HepG2 (cell line): ENCODE data around the gene ZNF8. TPM values are rescaled to one million over a fixed set of nuclear protein-coding genes. Genes with fewer than 3 reads are reported as not detected.
A peak's percentile ranks its signal among the peaks of the same experiment; 100 is the strongest.

Source experiments
- CERS6 ChIP-seq: sonication (generic); formaldehyde crosslinking; IDR thresholded peaks from 2 replicates; pipeline ENCODE4 v1.5.0; 2020; ENCODE audit warnings: missing genetic modification reagents
- HCFC1 ChIP-seq: fragments of 150-350 bp; IDR thresholded peaks from 2 replicates; pipeline ENCODE4 v1.6.1; 2014; ENCODE audit warnings: low read depth, low read length
- PAX8 ChIP-seq: sonication (generic); formaldehyde crosslinking; IDR thresholded peaks from 2 replicates; pipeline ENCODE4 v1.8.0; 2022; ENCODE audit warnings: mild to moderate bottlenecking, missing genetic modification reagents, borderline replicate concordance
- RBM22 ChIP-seq: fragments of 200-400 bp; formaldehyde crosslinking; optimal IDR thresholded peaks from 2 replicates; pipeline ENCODE3; 2017; ENCODE audit warnings: mild to moderate bottlenecking, low read length, moderate library complexity
- RCOR2 ChIP-seq: IDR thresholded peaks from 2 replicates; pipeline ENCODE4 v1.6.1; 2016; ENCODE audit warnings: missing biosample characterization, missing genetic modification reagents
- SRSF4 ChIP-seq: fragments of 200-400 bp; formaldehyde crosslinking; IDR thresholded peaks from one replicate; pipeline ENCODE4 v1.6.1; 2018; ENCODE audit warnings: mild to moderate bottlenecking, low read depth, low read length, moderate library complexity; ENCODE audit not compliant: poor library complexity, severe bottlenecking
- TERF1 ChIP-seq: sonication (generic); formaldehyde crosslinking; IDR thresholded peaks from 2 replicates; pipeline ENCODE4 v1.8.0; 2022; ENCODE audit warnings: mild to moderate bottlenecking, missing genetic modification reagents, moderate library complexity
- ZBTB44 ChIP-seq: sonication (generic); formaldehyde crosslinking; IDR thresholded peaks from 2 replicates; pipeline ENCODE4 v1.4.0; 2020; ENCODE audit warnings: missing genetic modification reagents
- ZEB1 ChIP-seq: IDR thresholded peaks from 2 replicates; pipeline ENCODE4 v1.6.1; 2012; ENCODE audit warnings: mild to moderate bottlenecking, low read depth, inconsistent platforms; ENCODE audit not compliant: insufficient replicate concordance
- ZFP91 ChIP-seq: sonication (generic); formaldehyde crosslinking; IDR thresholded peaks from 2 replicates; pipeline ENCODE4 v1.9.0; 2022; ENCODE audit warnings: missing genetic modification reagents, mild to moderate bottlenecking, borderline replicate concordance
- ZNF17 ChIP-seq: sonication (generic); formaldehyde crosslinking; IDR thresholded peaks from 2 replicates; pipeline ENCODE4 v1.5.0; 2020; ENCODE audit warnings: mild to moderate bottlenecking, missing genetic modification reagents
- ZNF264 ChIP-seq: sonication (generic); formaldehyde crosslinking; IDR thresholded peaks from 2 replicates; pipeline ENCODE4 v1.4.0; 2020; ENCODE audit warnings: missing genetic modification reagents
- ZNF850 ChIP-seq: sonication (generic); formaldehyde crosslinking; conservative IDR thresholded peaks from 2 replicates; pipeline ENCODE4 v1.9.0; 2021; ENCODE audit warnings: mild to moderate bottlenecking, missing genetic modification reagents
- ZSCAN31 ChIP-seq: sonication (generic); formaldehyde crosslinking; IDR thresholded peaks from 2 replicates; pipeline ENCODE4 v1.5.0; 2020; ENCODE audit warnings: low read depth, mild to moderate bottlenecking, missing genetic modification reagents
- polyA plus RNA-seq, 8 experiments: library from polyadenylated mRNA; depleted of rRNA in 3 of 8; stranded (reverse) in 7 of 8; unstranded in 1 of 8; fragments of >200 nt; fragmentation: Illumina TruSeq in 4 of 8; extraction: Trizol in 4 of 8; gene quantifications; 2 replicates each; pipeline versions ENCODE4 v1.2.1 to v1.2.3, GENCODE V29; 2011 to 2016; ENCODE audit warnings: low read depth in 4 of 8, missing spikeins in 1 of 8, mixed read lengths in 1 of 8; ENCODE audit not compliant: insufficient read depth in 1 of 8
- total RNA-seq, 5 experiments: library from RNA; depleted of rRNA; stranded (reverse); fragments of >200 nt; fragmentation: Illumina TruSeq; extraction: Trizol; gene quantifications; 2 replicates each; pipeline ENCODE4 v1.2.3, GENCODE V29; 2016; ENCODE audit warnings: low read depth in 1 of 5
- TF ChIP-seq, protein P1 (sequence below): sonication (generic); formaldehyde crosslinking; IDR thresholded peaks from 2 replicates; pipeline ENCODE4 v1.4.0; 2020; ENCODE audit warnings: mild to moderate bottlenecking, missing genetic modification reagents
- TF ChIP-seq, protein P2 (sequence below): sonication (generic); formaldehyde crosslinking; IDR thresholded peaks from 2 replicates; pipeline ENCODE4 v1.8.0; 2022; ENCODE audit warnings: mild to moderate bottlenecking, missing genetic modification reagents
- TF ChIP-seq, protein P3 (sequence below): sonication (generic); formaldehyde crosslinking; IDR thresholded peaks from 2 replicates; pipeline ENCODE4 v1.5.0; 2020; ENCODE audit warnings: mild to moderate bottlenecking, missing genetic modification reagents, moderate library complexity

ZNF8 gene
- total and polyA plus RNA-seq, 2 of the 13 experiments (the other 11 are each of a cell fraction or from before 2014, with no cell fraction given) = 3.1 to 3.3 TPM

DNA sequence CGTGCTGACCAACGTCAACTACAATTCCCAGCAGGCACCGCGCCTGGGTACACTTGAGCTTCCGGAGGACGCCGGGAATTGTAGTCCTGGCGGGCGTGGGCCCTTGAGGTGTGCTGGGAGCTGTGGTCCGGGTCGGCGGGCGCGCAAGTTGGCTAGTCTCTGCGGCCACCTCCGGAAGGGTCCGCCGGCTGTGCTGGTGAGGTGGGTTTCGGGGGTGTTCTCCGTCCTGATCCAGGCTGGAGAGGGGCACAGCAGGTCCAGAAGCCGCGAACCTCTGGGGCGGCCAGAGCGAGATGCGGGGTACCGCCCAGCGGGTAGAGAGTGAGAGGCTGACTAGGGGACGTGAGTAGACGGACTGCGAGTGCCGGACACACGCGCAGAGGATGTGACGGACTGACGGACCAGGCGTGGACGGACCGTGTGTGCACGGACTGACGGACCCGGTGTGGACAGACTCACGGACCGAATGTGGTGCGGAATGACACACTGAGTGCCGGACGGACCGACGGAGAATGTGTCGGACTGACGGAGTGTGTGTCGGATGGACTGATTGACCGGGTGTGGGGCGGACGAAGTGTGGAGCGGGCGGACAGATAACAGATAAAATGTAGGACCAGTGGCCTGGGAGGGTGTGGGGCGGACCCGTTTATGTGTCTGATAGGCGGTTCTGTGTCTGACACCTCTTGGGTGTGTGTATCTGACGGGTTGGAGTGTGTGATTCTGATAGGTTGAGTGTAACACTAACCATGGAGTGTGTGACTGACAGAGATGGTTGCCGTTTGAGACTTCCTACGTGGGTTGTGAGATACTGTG lies 48.4 kb downstream of the ZNF8 start, which contains the start of gene ZSCAN22 (continued):
- TF ChIP-seq TERF1 (CRISPR knock-in tag) (0 out of 2 replicates have a peak, but pooled peaks have one; percentile 60), ZFP91 (peak; percentile 95), RBM22 (no peak), ZSCAN31 (peak; percentile 69; the same call in 1 of the 2 replicates), SRSF4 (no peak), ZBTB44 (CRISPR knock-in tag) (peak; percentile 67; the same call in 1 of the 2 replicates), RCOR2 (no peak), ZNF850 (no peak), ZNF264 (peak; percentile 71; the same call in 1 of the 2 replicates), HCFC1 (peak; percentile 98), PAX8 (peak; percentile 51; the same call in 1 of the 2 replicates), ZEB1 (no peak), ZNF17 (CRISPR knock-in tag) (no peak), CERS6 (CRISPR knock-in tag) (no peak)
- TF ChIP-seq, protein P1, sequence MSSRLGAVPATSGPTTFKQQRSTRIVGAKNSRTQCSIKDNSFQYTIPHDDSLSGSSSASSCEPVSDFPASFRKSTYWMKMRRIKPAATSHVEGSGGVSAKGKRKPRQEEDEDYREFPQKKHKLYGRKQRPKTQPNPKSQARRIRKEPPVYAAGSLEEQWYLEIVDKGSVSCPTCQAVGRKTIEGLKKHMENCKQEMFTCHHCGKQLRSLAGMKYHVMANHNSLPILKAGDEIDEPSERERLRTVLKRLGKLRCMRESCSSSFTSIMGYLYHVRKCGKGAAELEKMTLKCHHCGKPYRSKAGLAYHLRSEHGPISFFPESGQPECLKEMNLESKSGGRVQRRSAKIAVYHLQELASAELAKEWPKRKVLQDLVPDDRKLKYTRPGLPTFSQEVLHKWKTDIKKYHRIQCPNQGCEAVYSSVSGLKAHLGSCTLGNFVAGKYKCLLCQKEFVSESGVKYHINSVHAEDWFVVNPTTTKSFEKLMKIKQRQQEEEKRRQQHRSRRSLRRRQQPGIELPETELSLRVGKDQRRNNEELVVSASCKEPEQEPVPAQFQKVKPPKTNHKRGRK (CRISPR knock-in tag) = 0 out of 2 replicates have a peak, but pooled peaks have one; percentile 71
- TF ChIP-seq, protein P2, sequence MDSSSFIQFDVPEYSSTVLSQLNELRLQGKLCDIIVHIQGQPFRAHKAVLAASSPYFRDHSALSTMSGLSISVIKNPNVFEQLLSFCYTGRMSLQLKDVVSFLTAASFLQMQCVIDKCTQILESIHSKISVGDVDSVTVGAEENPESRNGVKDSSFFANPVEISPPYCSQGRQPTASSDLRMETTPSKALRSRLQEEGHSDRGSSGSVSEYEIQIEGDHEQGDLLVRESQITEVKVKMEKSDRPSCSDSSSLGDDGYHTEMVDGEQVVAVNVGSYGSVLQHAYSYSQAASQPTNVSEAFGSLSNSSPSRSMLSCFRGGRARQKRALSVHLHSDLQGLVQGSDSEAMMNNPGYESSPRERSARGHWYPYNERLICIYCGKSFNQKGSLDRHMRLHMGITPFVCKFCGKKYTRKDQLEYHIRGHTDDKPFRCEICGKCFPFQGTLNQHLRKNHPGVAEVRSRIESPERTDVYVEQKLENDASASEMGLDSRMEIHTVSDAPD (CRISPR knock-in tag) = 0 out of 2 replicates have a peak, but pooled peaks have one; percentile 16
- TF ChIP-seq, protein P3, sequence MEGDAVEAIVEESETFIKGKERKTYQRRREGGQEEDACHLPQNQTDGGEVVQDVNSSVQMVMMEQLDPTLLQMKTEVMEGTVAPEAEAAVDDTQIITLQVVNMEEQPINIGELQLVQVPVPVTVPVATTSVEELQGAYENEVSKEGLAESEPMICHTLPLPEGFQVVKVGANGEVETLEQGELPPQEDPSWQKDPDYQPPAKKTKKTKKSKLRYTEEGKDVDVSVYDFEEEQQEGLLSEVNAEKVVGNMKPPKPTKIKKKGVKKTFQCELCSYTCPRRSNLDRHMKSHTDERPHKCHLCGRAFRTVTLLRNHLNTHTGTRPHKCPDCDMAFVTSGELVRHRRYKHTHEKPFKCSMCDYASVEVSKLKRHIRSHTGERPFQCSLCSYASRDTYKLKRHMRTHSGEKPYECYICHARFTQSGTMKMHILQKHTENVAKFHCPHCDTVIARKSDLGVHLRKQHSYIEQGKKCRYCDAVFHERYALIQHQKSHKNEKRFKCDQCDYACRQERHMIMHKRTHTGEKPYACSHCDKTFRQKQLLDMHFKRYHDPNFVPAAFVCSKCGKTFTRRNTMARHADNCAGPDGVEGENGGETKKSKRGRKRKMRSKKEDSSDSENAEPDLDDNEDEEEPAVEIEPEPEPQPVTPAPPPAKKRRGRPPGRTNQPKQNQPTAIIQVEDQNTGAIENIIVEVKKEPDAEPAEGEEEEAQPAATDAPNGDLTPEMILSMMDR = peak; percentile 9; the same call in 1 of the 2 replicates
